Umbilical cord (tissue), 2 donors: ENCODE data around the gene ZNF615. TPM values are rescaled to one million over a fixed set of nuclear protein-coding genes. Genes with fewer than 3 reads are reported as not detected.
A peak's percentile ranks its signal among the peaks of the same experiment; 100 is the strongest.
"Not testable (repeated sequence)": the region's sequence is repeated elsewhere in the genome, so short reads cannot be mapped to it uniquely, and the experiment has no call there.

ENCODE experiments used
- DNase-seq: peaks from one replicate; pipeline ENCODE4 v3.0.0-alpha.2; 2015; ENCODE audit warnings: low spot score
- total RNA-seq: library from RNA; depleted of rRNA; stranded (reverse); fragments of >200 nt; gene quantifications from one replicate; pipeline ENCODE4 v1.2.3, GENCODE V29; 2014; ENCODE audit warnings: low replicate concordance; ENCODE audit not compliant: insufficient read depth

ZNF615 gene
- total RNA-seq = 18.1 TPM

DNA sequence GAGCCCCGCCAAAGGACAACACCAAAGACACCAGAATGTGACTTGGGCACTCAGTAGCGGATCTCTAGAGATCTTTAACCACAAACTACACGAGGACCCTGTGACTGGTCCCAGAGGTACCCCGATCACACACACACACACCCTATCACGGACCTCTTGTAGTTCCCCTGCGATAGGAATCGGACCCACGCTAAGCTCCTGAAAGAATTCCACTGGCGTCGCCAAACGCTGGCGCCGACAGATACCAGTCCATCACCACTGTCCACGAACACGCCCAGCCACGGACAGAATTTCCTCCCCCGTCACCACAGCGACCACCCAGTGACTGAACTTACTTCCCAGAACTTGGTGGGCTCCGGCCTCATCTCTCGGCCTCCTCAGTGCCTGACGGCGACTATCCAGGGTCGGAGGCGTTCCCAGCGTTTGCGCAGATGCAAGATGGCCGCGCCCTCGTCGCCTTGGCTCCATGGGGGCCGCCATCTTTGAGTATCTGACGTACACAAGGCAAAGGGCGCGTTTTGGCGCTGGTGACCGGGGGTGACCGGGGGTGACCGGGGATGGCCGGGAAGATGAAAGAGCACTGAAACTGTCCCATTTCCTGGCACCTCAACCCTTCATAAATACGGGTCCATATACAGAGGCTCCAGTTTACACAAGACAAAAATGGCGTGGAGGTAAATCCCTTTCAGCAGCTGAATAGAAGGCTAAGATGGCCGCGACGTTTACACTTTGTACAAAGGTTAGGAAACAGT is at the start of gene ZNF615:
TSS of gene ZNF615 (minus strand) at position 406 of the 752 bp plus-strand sequence. CDS start 4,500 bp downstream, outside the sequence.
- DNase-seq = peak; percentile 95

DNA sequence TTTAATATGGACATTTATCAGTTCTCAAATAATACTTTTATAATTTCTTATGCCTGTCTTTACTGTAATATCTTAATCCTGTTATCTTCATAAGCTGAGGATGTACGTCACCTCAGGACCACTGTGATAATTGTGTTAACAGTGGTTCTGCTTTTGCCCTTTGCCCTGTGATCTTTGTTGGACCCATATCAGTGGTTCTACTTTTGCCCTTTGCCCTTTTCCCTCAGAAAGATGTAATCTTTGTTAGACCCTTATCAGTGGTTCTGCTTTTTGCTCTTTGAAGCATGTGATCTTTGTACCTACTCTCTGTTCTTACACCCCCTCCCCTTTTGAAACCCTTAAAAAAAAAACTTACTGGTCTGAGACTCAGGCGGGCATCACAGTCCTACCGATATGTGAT is 48.5 kb upstream of the ZNF615 start:
- DNase-seq = not testable (repeated sequence)

GRCh38 chr19:52051736-52052135 is 43.7 kb upstream of the ZNF615 start:
- not testable (repeated sequence) for DNase-seq

- DNase-seq = peak; percentile 98
Measured at GRCh38 chr19:52048555-52049501, 40.8 kb upstream of the ZNF615 start, which contains the start of gene ZNF432. Gene ZNF432, minus strand, starts transcription at chr19:52048838. Its CDS starts 1,970 bp downstream, at chr19:52046868.

GRCh38 chr19:52039169-52039568 is 31.2 kb upstream of the ZNF615 start:
- no peak for DNase-seq

DNA sequence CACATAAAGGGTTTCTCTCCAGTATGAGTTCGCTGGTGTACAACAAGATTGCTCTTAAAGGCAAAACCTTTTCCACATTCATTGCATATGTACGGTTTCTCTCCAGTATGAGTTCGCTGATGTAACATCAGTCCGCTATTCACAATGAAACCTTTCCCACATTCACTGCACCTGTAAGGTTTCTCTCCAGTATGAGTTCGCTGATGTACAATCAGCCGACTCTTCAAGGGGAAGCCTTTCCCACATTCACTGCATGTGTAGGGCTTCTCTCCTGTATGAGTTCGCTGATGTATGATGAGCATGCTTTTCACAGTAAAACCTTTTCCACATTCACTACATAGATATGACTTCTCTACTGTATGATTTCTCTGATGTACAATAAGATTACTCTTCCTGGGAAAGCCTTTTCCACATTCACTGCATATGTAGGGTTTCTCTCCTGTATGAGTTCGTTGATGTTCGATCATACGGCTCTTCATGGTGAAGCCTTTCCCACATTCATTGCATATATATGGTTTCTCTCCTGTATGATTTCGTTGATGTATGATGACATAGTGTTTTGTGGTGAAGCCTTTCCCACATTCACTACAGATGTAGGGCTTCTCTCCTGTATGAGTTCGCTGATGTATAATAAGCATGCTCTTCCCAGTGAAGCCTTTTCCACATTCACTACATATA is 26.2 kb upstream of the ZNF615 start:
- DNase-seq = no peak

GRCh38 chr19:52028780-52029123 is 20.7 kb upstream of the ZNF615 start:
- no peak for DNase-seq

GRCh38 chr19:52028027-52028779 is 20.2 kb upstream of the ZNF615 start, which contains the start of gene ZNF614:
Gene ZNF614, minus strand, starts transcription at chr19:52028379. Its CDS starts 2,634 bp downstream, at chr19:52025745.
- DNase-seq = peak; percentile 95

- DNase-seq = not testable (repeated sequence)
Measured at GRCh38 chr19:52026255-52026990, 18.4 kb upstream of the ZNF615 start.

DNA sequence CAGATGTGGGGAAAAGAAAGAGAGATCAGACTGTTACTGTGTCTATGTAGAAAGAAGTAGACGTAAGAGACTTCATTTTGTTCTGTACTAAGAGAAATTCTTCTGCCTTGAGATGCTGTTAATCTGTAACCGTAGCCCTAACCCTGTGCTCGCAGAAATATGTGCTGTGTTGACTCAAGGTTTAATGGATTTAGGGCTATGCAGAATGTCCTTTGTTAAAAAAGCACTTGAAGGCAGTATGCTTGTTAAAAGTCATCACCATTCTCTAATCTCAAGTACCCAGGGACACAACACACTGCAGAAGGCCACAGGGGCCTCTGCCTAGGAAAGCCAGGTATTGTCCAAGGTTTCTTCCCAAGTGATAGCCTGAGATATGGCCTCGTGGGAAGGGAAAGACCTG is 16.5 kb upstream of the ZNF615 start:
- DNase-seq = not testable (repeated sequence)

- DNase-seq = no peak
Measured at GRCh38 chr19:52022193-52022592, 14.2 kb upstream of the ZNF615 start.

DNA sequence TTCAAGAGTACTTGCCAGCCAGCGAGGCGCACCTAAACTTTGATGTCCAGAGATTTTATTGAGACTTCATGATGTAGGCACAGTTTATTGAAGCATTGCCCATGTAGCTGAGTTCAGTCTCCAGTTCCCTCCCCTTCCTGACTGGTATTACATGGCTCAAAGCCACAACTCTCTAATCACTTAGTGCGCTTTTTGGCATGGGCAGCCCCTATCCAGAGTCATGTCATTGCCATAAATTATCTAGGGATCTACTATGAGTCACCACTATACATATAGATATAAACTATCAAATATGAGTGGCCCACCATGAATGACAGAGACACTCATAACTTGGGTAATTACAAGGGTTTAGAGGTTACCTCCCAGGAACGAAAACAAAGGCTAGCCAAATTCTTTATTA is 12.5 kb upstream of the ZNF615 start:
- DNase-seq = no peak

DNA sequence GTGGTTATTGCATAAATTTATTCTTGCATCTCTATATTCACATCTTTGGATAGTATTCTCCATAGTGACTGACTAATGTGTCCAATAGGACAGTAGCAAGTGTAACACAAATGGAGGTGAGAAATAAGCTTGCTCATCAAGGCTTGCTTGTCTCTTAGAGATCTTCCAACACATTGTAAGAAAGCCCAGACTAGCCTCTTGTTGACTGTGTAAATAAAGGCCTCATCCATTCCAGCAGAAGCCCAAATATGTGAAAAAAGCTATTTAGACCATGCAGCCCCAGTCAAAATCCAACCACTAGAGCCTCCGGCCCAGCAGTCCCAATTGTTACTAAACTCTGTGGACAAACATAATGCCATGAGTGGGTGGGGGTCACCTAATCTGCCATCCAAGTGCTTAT is 2.7 kb upstream of the ZNF615 start:
- DNase-seq = no peak

GRCh38 chr19:52007451-52007805 is 583 bp downstream of the ZNF615 start:
- peak; percentile 2 for DNase-seq

DNA sequence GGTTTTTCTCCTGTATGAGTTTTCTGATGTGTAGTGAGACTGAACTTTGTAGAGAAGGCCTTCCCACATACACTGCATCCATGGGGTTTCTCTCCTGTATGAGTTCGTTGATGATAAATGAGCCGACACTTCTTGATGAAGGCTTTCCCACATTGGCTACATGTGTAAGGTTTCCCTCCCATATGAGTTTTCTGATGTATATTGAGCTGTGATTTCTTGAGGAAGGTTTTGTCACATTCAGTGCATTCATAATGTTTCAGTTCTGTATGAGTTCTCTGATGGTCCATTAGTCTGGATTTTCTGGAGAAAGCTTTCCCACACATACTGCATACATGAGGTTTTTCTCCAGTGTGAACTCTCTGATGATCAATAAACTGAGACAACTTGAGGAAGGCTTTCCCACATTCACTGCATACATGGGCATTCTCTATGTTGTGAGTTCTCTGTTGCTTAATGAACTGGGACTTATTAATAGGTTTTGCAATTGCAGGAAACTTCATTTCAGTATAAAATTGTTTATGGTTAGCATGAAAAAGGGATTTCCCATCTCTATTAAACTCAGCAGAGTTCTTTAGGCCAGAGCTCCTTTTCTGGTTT is 13.9 kb downstream of the ZNF615 start:
- DNase-seq = no peak

- DNase-seq = no peak
Measured at GRCh38 chr19:51993422-51993821, 14.6 kb downstream of the ZNF615 start.

- peak; percentile 98 for DNase-seq
Measured at GRCh38 chr19:51986309-51987291, 21.4 kb downstream of the ZNF615 start, which contains the start of gene ZNF350. Gene ZNF350, minus strand, starts transcription at chr19:51986840. Its CDS starts 12,480 bp downstream, at chr19:51974360.

- DNase-seq = no peak
Measured at GRCh38 chr19:51983361-51983760, 24.6 kb downstream of the ZNF615 start.
